GM21619 (cell line): ENCODE results near the gene PARD3B.

Experiments
- ATAC-seq: cut with Tn5 transposase; IDR thresholded peaks from one replicate; pipeline ENCODE4 v1.9.1; 2021; ENCODE audit not compliant: unreplicated experiment

The PARD3B gene

GRCh38 chr2:205169012-205169411 is 623.7 kb downstream of the PARD3B start:
- ATAC-seq = no peak

DNA sequence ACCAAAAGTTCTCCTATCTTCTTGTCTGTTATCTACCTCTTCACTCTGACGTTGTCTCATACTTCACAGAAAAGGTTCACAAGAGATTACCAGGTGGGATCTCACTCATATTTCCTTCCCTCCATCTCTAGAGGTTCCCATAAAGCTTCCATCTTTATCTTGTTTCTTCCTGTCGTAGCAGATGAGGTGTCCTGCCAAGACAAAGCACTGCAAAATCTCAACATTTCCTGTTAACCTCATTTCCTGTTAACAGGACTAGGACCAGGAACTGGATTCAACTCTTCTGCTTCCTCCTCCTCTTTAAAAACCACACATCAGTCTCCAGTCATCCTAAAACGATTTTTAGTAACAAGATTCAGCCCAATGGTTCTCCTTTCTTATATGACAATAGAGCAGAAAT is 624.2 kb downstream of the PARD3B start:
- ATAC-seq = no peak

DNA sequence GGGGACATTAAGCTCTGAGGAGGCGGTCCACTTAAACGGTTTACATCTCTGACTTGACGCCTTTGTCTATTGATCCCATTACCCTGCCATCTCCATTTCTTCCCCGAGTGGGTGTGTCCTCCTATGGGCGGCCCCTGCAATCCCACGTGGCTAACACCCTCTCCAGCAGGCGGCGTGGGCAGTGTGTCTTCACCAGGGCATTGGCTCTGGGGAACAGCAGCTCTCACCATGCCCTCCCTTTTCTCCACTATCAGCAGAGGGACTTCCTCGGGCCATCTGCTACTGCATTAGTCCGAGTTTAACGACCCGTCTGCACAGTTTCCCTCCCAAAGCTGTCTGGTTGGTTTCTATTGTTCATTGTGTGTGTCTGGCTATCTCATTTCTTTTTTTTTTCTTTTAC is 625.1 kb downstream of the PARD3B start:
- ATAC-seq = no peak

GRCh38 chr2:205171261-205171940 is 626.1 kb downstream of the PARD3B start:
- ATAC-seq = no peak

- no peak for ATAC-seq
Measured at GRCh38 chr2:205175831-205176230, 630.6 kb downstream of the PARD3B start.

- no peak for ATAC-seq
Measured at GRCh38 chr2:205176546-205176945, 631.3 kb downstream of the PARD3B start.

DNA sequence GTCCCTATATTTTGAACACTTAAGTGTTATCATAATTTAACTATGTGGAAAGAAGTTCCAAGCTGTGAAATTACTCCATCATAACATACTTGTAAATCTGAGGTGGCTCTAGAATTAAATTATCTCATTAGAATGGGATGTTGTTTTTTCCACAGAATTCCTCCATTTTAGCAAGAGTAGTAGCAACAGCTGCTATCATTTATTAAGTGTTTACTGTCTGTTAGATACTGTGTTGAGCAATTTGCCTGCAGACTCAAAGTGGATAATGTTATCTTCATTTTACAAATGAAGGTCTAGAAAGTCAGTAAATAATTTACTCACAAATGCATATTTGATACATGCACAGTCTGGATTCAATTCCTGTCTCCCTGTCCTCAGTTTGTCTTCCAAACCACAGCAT is 632.3 kb downstream of the PARD3B start:
- no peak for ATAC-seq

DNA sequence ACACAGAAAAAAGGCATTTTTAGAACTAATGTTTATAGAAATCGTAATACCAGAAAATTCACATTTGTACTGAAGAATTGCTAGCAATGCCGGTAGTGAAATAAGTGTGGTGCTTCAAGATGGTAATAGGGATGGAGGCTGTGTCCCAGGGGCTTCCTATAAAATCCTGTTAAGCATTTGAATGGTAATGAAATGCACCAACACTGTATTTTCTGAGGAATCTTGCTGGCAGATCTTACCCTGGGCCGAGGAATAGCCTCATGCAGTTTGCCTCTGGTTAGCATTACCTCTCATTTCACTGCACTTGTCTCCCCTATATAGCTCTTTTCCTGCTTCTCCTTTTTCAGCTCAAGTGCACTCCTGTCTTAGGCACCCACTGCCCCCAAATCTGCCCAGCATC is 635.5 kb downstream of the PARD3B start:
- ATAC-seq = no peak

DNA sequence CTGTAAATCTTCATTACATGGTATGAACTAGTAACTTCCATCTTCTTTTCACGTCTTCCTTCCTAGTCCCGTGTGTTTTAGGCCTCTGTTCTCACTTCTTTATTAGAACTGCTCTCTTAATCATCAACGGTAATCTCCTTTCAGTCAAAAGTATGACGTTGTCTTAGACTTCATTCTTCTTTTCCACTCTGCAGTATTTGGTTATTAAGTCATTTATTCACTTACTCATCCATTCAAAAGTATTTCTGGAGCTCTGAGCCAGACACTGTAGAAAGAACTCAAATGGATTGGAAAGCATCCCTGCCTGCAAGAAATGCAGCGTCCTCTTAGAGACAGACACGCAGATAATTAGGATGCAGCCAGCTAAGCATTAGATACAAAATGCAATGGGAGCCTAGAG is 642.5 kb downstream of the PARD3B start:
- ATAC-seq = no peak

DNA sequence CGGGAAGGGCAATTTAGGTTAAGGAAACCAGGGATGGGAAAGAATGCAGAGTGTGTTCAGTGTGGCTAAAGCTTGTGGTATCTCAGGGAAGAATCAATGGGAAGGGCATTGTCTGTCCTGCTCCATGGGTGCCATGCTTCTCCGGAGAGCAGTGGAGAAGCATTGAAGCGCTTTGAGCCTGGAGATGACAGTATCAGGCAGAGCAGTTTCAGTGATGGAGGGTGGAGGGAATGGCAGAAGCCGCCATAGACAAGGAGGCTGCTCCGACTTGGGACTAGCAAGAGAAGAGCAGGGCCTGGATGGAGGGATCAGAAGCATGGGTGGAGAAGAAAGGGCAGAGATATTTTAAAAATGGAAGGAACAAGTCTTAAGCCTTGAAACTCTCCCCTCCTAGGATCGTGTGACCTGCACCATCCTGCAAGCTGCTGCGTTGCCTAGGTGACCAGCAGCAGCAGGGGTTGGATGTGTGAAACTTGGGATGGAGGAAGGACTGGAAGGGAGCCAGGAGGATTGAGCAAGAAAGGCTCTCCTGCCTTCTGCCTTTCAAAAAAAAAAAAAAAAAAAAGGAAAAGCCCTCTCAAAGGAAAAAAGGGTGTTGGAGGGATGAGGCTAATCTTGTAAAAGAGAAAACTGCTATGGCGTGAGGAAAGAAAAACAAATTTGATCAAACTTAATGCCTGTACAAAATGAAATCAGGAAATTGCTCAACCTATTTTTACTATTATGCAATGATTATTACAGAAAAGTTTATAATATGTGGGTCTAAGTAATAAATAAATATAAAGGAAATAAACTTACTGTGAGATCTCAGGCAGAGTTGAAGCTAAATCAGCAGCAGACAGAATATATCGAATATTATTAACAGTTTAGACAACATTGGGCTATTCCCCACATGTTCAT is 643.2 kb downstream of the PARD3B start:
- no peak for ATAC-seq

DNA sequence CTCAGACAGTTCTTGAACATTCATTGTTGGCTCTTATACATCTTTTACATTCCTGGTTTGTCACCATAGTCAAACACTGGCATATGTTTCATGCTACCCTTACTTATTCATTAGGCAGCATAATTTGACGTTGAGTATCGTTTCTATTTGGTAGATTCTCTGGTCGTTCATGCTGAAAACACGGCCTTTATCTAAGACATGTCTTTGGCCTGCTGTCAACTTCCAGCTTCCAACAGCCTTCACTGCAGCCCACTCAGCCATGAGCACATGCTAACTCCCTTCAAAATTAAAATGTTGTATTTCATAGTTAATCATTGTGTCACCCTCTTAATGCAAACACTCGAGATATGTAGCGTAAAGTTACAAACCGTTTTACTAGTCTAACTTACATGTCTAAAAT is 644.0 kb downstream of the PARD3B start:
- no peak for ATAC-seq

GRCh38 chr2:205190528-205190927 is 645.3 kb downstream of the PARD3B start:
- ATAC-seq = no peak

GRCh38 chr2:205193125-205193835 is 648.0 kb downstream of the PARD3B start:
- no peak for ATAC-seq

DNA sequence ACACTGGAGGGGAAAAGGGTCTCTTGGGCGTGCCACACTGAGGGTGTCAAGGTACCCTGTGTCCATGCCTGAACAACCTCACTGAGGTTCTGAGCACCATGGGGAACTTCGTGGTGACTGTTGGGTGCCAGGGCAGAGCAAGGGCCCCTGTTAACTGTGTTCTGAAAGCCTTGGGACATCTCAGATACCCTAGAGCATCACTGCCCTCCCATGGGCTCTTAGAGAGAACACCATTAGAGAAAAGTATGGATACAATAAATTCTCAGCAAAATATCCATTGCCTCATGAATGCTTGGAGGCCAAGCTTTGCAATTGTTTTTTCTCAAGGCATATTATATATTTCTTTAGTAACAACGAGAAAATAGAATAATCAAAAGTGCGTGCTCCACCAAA is 648.6 kb downstream of the PARD3B start:
- ATAC-seq = no peak

GRCh38 chr2:205197468-205198139 is 652.3 kb downstream of the PARD3B start:
- ATAC-seq = no peak

DNA sequence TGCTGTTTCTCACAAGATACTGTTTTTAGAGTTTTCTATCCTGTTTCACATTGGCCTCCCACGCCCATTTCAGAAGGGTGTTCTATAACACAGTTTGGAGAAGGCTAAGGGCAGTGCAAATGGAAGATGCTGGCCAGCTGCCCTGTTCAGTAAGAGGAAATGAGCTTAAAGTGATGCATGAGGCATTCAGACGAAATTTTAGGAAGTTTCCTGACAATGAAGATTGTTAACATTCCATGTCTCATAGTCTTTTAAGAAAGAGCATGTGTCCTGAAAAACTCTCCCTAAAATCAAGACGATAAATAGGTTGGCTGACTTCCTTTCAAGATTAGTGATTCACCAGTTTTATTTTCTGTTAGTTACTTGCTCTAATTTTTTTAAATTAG is 652.9 kb downstream of the PARD3B start:
- ATAC-seq = no peak

GRCh38 chr2:205199165-205199850 is 654.0 kb downstream of the PARD3B start:
- ATAC-seq = no peak

GRCh38 chr2:205210494-205210893 is 665.2 kb downstream of the PARD3B start:
- no peak for ATAC-seq

DNA sequence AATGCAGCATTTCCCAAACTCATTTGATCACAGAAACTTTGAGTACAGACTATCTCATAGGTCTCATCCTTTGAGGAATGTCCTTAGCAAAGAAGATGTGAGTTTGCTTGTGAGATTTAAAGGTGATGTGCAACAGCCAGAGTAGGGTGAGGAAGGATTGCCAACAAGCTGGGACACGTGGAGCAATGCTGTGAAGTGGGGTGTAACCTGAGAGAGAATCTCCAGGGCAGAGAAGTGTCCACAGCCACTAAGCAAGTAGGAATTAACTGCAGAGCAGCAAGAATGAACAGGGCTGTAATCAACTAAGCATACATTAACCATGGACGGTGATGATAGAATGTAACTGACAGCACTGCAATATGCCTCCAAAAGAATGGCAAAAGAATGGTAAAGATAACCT is 667.1 kb downstream of the PARD3B start:
- no peak for ATAC-seq

DNA sequence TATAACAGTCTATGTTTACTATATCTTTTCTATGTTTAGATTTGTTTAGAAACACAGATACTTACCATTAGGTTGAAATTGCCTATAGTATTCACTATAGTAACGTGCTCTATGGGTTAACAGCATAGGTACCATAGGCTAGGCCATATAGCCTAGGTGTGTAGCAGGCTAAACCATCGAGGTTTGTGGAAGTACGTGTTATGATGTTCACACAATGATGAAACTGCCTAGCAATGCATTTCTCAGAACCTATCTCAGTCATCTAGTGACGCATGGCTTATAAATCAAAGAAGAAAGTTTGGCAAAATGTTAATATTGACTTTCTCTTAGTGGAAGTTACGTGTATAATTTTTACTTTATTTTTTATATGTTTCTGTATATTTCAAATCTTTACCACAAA is 670.8 kb downstream of the PARD3B start:
- no peak for ATAC-seq

DNA sequence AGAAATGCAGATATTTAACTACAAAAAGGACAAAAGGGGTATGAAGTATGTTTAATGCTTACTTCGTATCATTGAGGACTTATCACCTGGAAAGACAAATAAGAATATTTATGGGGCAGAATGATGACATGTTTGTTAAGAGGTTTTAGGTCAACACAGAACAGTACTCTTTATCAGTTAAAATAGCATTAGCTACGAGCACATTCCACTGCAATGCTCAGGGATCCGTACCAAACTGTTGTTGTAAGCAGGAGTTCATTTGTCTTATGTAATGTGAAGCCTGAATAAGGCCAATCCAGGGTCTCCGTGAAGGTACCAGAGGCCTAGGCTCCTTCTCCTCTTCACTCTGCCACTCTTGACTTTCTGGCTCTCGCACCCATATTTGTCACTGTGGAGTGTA is 671.3 kb downstream of the PARD3B start:
- ATAC-seq = no peak
